Left ventricle myocardium inferior (tissue), 1 donor: ENCODE data around the gene CBY1. TPM values are rescaled to one million over a fixed set of nuclear protein-coding genes. Genes with fewer than 3 reads are reported as not detected.

Experiments
- DNase-seq: peaks from one replicate; pipeline ENCODE4 v3.0.0-alpha.2; 2020
- H3K27ac ChIP-seq: fragments of 200-600 bp; replicated peaks from 2 replicates; pipeline ENCODE4 v1.8.0; 2021
- H3K27me3 ChIP-seq: fragments of 200-600 bp; 2 replicates; pipeline ENCODE4 v1.8.0; 2021; ENCODE audit warnings: low read depth
- H3K36me3 ChIP-seq: fragments of 200-600 bp; 2 replicates; pipeline ENCODE4 v1.8.0; 2021
- H3K4me1 ChIP-seq: fragments of 200-600 bp; 2 replicates; pipeline ENCODE4 v1.8.0; 2021
- H3K4me3 ChIP-seq: fragments of 200-600 bp; 2 replicates; pipeline ENCODE4 v1.8.0; 2021; ENCODE audit warnings: mild to moderate bottlenecking, moderate library complexity
- H3K9me3 ChIP-seq: fragments of 200-600 bp; replicated peaks from 2 replicates; pipeline ENCODE4 v1.8.0; 2021
- CTCF ChIP-seq: fragments of 200-600 bp; IDR thresholded peaks from 2 replicates; pipeline ENCODE4 v1.8.0; 2021; ENCODE audit warnings: antibody characterized with exemption, mild to moderate bottlenecking, borderline replicate concordance
- intact Hi-C: fragments of 100-400 bp; cut with micrococcal nuclease; formaldehyde crosslinking; loops from one replicate; pipeline ENCODE4 v1.11.0; 2022
- total RNA-seq: library from RNA; stranded (reverse); fragmentation: NEBNext Ultra II Directional; extraction: Animal tissue kit (Norgen Biotek cat#: 25700); gene quantifications from one replicate; pipeline ENCODE4 v1.2.1, GENCODE V29; 2021
- donor health status: DM: no; HTN: yes; CAD: no; lungs with severe emphysema.

CBY1 gene
- total RNA-seq, 1 donor from 2014 or later, result 44.4 TPM

- Histone ChIP-seq H3K9me3 (no peaks in the 10 kb centered on the region), H3K27ac (peak overlapping the region; percentile 14), H3K4me1 (peaks cover 32% of the 10 kb centered on the region), H3K27me3 (no peaks in the 10 kb centered on the region), H3K36me3 (peaks cover 60% of the 10 kb centered on the region), H3K4me3 (no peak overlapping the region)
- TF ChIP-seq CTCF, result peak; percentile 59
- DNase-seq, result no peak
- intact Hi-C loops, result no loop called here
Observed at GRCh38 chr22:38718414-38718813, 62.0 kb downstream of the CBY1 start.

- DNase-seq, result no peak
- intact Hi-C loops, result no loop called here
- Histone ChIP-seq H3K4me3 (no peak overlapping the region), H3K4me1 (peaks cover 24% of the 10 kb centered on the region), H3K27me3 (no peaks in the 10 kb centered on the region), H3K27ac (no peak overlapping the region), H3K36me3 (peaks cover 68% of the 10 kb centered on the region), H3K9me3 (no peaks in the 10 kb centered on the region)
- TF ChIP-seq CTCF, result no peak
Observed at GRCh38 chr22:38719196-38719595, 62.8 kb downstream of the CBY1 start.

- no peak overlapping the region for H3K4me3 ChIP-seq
- no peak for DNase-seq
- peaks cover 18% of the 10 kb centered on the region for H3K4me1 ChIP-seq
- H3K27me3 ChIP-seq, result no peaks in the 10 kb centered on the region
- peaks cover 79% of the 10 kb centered on the region for H3K36me3 ChIP-seq
- H3K9me3 ChIP-seq, result no peaks in the 10 kb centered on the region
- H3K27ac ChIP-seq, result no peak overlapping the region
- no peak for TF ChIP-seq CTCF
- intact Hi-C loops, result no loop called here
Observed at GRCh38 chr22:38720350-38720749, 63.9 kb downstream of the CBY1 start.

GRCh38 chr22:38721551-38721950 lies 65.1 kb downstream of the CBY1 start:
- H3K27me3 ChIP-seq, result no peaks in the 10 kb centered on the region
- H3K4me1 ChIP-seq, result peaks cover 19% of the 10 kb centered on the region
- no peak for DNase-seq
- peaks cover 79% of the 10 kb centered on the region for H3K36me3 ChIP-seq
- H3K9me3 ChIP-seq, result no peaks in the 10 kb centered on the region
- H3K27ac ChIP-seq, result no peak overlapping the region
- H3K4me3 ChIP-seq, result no peak overlapping the region
- intact Hi-C loops, result no loop called here
- no peak for TF ChIP-seq CTCF

Other genes starting within 250 kb of the CBY1 start
- 45.7 TPM for gene KCNJ4, start 201.4 kb upstream of the CBY1 start, total RNA-seq
- 6.0 TPM for gene KDELR3, start 188.5 kb upstream of the CBY1 start, total RNA-seq
- gene DDX17, start 150.3 kb upstream of the CBY1 start, total RNA-seq, result 228 TPM
- 1.0 TPM for gene DMC1, start 86.5 kb upstream of the CBY1 start, total RNA-seq
- 1.0 TPM for gene FAM227A, start 246 bp upstream of the CBY1 start, total RNA-seq
- gene TOMM22, start 25.3 kb downstream of the CBY1 start, total RNA-seq, result 66.6 TPM
- 18.7 TPM for gene JOSD1, start 44.3 kb downstream of the CBY1 start, total RNA-seq
- 28.9 TPM for gene GTPBP1, start 49.3 kb downstream of the CBY1 start, total RNA-seq
- 116 TPM for gene SUN2, start 99.4 kb downstream of the CBY1 start, total RNA-seq
- 10.0 TPM for gene DNAL4, start 137.5 kb downstream of the CBY1 start, total RNA-seq
- gene NPTXR, start 187.4 kb downstream of the CBY1 start, total RNA-seq, result 23.3 TPM
- 32.9 TPM for gene CBX6, start 215.6 kb downstream of the CBY1 start, total RNA-seq